ENCODE measurements around the gene ANKRD6.

DNA sequence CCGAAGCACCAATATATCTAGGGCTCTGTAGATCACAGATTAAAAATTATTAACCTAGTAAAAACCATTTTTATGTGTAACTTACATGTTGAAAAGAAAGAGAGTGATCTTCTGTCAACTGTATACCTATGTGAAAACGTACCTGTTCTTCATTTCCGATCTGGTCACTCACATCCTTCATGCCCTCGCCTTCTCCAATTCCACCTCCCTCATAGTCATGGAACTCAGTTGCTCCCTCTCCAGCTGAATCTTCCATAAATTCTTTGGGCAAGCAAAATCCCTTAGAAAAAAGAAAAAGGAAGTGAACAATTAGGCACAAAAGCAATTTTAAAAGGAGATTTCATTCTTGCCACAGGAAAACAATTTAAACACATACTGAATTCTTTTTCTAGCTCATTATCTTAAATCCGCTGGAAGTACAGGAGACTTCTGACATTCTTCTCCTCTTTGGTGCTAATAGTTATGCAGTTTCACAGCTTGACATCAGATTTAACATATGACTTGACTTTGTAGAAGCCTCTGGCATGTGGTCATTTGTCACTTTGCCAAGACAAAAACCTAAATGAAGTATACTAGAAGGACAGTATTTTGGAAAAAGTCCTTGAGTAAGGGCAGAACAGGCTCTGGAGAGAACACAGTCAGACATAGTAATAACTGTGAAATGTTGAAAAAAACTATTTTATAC is 235.1 kb downstream of the ANKRD6 start:
- TF ChIP-seq, protein P1, sequence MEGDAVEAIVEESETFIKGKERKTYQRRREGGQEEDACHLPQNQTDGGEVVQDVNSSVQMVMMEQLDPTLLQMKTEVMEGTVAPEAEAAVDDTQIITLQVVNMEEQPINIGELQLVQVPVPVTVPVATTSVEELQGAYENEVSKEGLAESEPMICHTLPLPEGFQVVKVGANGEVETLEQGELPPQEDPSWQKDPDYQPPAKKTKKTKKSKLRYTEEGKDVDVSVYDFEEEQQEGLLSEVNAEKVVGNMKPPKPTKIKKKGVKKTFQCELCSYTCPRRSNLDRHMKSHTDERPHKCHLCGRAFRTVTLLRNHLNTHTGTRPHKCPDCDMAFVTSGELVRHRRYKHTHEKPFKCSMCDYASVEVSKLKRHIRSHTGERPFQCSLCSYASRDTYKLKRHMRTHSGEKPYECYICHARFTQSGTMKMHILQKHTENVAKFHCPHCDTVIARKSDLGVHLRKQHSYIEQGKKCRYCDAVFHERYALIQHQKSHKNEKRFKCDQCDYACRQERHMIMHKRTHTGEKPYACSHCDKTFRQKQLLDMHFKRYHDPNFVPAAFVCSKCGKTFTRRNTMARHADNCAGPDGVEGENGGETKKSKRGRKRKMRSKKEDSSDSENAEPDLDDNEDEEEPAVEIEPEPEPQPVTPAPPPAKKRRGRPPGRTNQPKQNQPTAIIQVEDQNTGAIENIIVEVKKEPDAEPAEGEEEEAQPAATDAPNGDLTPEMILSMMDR (conservative IDR thresholded peaks at IDR 0.05; ENCODE audit: low read length), result no peak
- no peak for TF ChIP-seq EZH2phosphoT487 (IDR thresholded peaks at IDR 0.05; ENCODE audit: borderline replicate concordance, low read depth, low read length)
